GM21786 (cell line): ENCODE data around the gene MBOAT1.
"Not testable (repeated sequence)": the region's sequence is repeated elsewhere in the genome, so short reads cannot be mapped to it uniquely, and the experiment has no call there.

Source experiments
- ATAC-seq: cut with Tn5 transposase; IDR thresholded peaks from one replicate; pipeline ENCODE4 v1.9.1; 2021; ENCODE audit not compliant: unreplicated experiment

The MBOAT1 gene

GRCh38 chr6:20212392-20213111, at the start of gene MBOAT1:
MBOAT1 (minus strand) TSS chr6:20212469; CDS start chr6:20212234, 235 bp downstream.
- peak; percentile 80 for ATAC-seq

- ATAC-seq: no peak
These were observed 49.4 kb upstream of the MBOAT1 start for GRCh38 chr6:20261685-20262084.

- ATAC-seq: no peak
These were observed 48.1 kb upstream of the MBOAT1 start for GRCh38 chr6:20260360-20260759.

- no peak for ATAC-seq
These were observed 47.2 kb upstream of the MBOAT1 start for GRCh38 chr6:20259316-20260049.

- no peak for ATAC-seq
These were observed 43.2 kb upstream of the MBOAT1 start for GRCh38 chr6:20255428-20255827.

- ATAC-seq: no peak
These were observed 42.0 kb upstream of the MBOAT1 start for GRCh38 chr6:20254295-20254694.

GRCh38 chr6:20253021-20253420, 40.8 kb upstream of the MBOAT1 start:
- ATAC-seq: no peak

GRCh38 chr6:20252311-20252710, 40.0 kb upstream of the MBOAT1 start:
- no peak for ATAC-seq

GRCh38 chr6:20251525-20251924, 39.3 kb upstream of the MBOAT1 start:
- ATAC-seq: no peak

GRCh38 chr6:20246125-20246524, 33.9 kb upstream of the MBOAT1 start:
- ATAC-seq: no peak

GRCh38 chr6:20244807-20245681, 32.8 kb upstream of the MBOAT1 start:
- ATAC-seq: not testable (repeated sequence)

GRCh38 chr6:20243288-20243687, 31.0 kb upstream of the MBOAT1 start:
- ATAC-seq: no peak

GRCh38 chr6:20242397-20242796, 30.1 kb upstream of the MBOAT1 start:
- ATAC-seq: no peak

- ATAC-seq: no peak
These were observed 28.8 kb upstream of the MBOAT1 start for GRCh38 chr6:20241102-20241501.

- no peak for ATAC-seq
These were observed 26.7 kb upstream of the MBOAT1 start for GRCh38 chr6:20238688-20239587.

GRCh38 chr6:20237677-20238460, 25.6 kb upstream of the MBOAT1 start:
- no peak for ATAC-seq

- no peak for ATAC-seq
These were observed 24.8 kb upstream of the MBOAT1 start for GRCh38 chr6:20236909-20237600.

- ATAC-seq: no peak
These were observed 24.1 kb upstream of the MBOAT1 start for GRCh38 chr6:20236344-20236743.

- no peak for ATAC-seq
These were observed 22.8 kb upstream of the MBOAT1 start for GRCh38 chr6:20235041-20235440.
